ENCODE results near the gene SLC5A10.

DNA sequence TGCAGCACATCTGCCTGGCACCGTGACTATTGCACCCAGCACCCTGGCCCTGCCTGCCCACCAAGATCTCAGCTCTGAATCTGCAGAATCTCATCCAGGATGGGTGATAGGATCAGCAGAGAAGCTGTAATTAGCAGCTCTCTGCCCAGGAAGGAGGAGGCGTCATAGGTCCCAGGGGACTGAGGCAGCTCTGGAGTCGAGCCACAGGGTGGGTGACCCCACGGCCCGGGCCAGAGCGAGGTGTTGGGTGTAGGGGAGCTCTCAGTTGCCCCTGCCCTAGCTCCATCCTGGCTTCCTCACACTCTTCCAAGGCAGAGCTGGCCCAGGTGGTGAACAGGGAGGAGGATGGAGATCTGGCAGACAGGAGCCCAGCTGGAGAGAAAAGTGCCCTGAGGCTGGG, 70.8 kb downstream of the SLC5A10 start:
- TF ChIP-seq, protein P1, sequence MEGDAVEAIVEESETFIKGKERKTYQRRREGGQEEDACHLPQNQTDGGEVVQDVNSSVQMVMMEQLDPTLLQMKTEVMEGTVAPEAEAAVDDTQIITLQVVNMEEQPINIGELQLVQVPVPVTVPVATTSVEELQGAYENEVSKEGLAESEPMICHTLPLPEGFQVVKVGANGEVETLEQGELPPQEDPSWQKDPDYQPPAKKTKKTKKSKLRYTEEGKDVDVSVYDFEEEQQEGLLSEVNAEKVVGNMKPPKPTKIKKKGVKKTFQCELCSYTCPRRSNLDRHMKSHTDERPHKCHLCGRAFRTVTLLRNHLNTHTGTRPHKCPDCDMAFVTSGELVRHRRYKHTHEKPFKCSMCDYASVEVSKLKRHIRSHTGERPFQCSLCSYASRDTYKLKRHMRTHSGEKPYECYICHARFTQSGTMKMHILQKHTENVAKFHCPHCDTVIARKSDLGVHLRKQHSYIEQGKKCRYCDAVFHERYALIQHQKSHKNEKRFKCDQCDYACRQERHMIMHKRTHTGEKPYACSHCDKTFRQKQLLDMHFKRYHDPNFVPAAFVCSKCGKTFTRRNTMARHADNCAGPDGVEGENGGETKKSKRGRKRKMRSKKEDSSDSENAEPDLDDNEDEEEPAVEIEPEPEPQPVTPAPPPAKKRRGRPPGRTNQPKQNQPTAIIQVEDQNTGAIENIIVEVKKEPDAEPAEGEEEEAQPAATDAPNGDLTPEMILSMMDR (optimal IDR thresholded peaks at IDR 0.05 in 1 of 3, IDR thresholded peaks at IDR 0.05 in 1 of 3, conservative IDR thresholded peaks at IDR 0.05 in 1 of 3; ENCODE audit: extremely low read depth in 1 of 3, insufficient read depth in 2 of 3, low read length in 3 of 3), result no peak
- TF ChIP-seq EZH2 (IDR thresholded peaks at IDR 0.05; ENCODE audit: low read length), result no peak

Data from keratinocyte (primary cell).